Sigmoid colon (tissue), 4 donors: ENCODE measurements around the gene RND3.

Experiments
- EP300 ChIP-seq, 4 donors: sonication (generic); formaldehyde crosslinking; IDR thresholded peaks; one replicate each; pipeline ENCODE4 v1.6.1; 2017; ENCODE audit warnings: antibody characterized with exemption in 4 of 4
- POLR2A ChIP-seq, 2 donors: fragments of 450-650 bp; IDR thresholded peaks; one replicate each; pipeline ENCODE4 v1.6.1; 2016; ENCODE audit warnings: antibody characterized with exemption in 2 of 2, mild to moderate bottlenecking in 2 of 2, moderate library complexity in 2 of 2
- POLR2AphosphoS5 ChIP-seq, 4 donors: sonication (generic); formaldehyde crosslinking; IDR thresholded peaks; one replicate each; pipeline ENCODE4 v1.6.1; 2017; ENCODE audit warnings: antibody characterized with exemption in 4 of 4
- TF ChIP-seq, protein P1 (sequence below), 4 experiments: fragments of 450-650 bp in 3 of 4; fragments of 200-600 bp in 1 of 4; IDR thresholded peaks; one replicate each; pipeline ENCODE4 v1.5.1; 2016 to 2019; ENCODE audit warnings: antibody characterized with exemption in 4 of 4, mild to moderate bottlenecking in 3 of 4, moderate library complexity in 2 of 4

GRCh38 chr2:150532879-150533278 is 45.4 kb upstream of the RND3 start:
- TF ChIP-seq POLR2A (IDR thresholded peaks at IDR 0.05) (no peak), POLR2AphosphoS5 (IDR thresholded peaks at IDR 0.05) (no peak), EP300 (IDR thresholded peaks at IDR 0.05) (no peak)
- TF ChIP-seq, protein P1, sequence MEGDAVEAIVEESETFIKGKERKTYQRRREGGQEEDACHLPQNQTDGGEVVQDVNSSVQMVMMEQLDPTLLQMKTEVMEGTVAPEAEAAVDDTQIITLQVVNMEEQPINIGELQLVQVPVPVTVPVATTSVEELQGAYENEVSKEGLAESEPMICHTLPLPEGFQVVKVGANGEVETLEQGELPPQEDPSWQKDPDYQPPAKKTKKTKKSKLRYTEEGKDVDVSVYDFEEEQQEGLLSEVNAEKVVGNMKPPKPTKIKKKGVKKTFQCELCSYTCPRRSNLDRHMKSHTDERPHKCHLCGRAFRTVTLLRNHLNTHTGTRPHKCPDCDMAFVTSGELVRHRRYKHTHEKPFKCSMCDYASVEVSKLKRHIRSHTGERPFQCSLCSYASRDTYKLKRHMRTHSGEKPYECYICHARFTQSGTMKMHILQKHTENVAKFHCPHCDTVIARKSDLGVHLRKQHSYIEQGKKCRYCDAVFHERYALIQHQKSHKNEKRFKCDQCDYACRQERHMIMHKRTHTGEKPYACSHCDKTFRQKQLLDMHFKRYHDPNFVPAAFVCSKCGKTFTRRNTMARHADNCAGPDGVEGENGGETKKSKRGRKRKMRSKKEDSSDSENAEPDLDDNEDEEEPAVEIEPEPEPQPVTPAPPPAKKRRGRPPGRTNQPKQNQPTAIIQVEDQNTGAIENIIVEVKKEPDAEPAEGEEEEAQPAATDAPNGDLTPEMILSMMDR (IDR thresholded peaks at IDR 0.05), result no peak
